OCI-M1 (cell line): ENCODE results near the gene FABP7.

Experiments
- DNase-seq: peaks from one replicate; lab custom pipeline; 2025; lab: John Stamatoyannopoulos, UW

FABP7 gene

DNA sequence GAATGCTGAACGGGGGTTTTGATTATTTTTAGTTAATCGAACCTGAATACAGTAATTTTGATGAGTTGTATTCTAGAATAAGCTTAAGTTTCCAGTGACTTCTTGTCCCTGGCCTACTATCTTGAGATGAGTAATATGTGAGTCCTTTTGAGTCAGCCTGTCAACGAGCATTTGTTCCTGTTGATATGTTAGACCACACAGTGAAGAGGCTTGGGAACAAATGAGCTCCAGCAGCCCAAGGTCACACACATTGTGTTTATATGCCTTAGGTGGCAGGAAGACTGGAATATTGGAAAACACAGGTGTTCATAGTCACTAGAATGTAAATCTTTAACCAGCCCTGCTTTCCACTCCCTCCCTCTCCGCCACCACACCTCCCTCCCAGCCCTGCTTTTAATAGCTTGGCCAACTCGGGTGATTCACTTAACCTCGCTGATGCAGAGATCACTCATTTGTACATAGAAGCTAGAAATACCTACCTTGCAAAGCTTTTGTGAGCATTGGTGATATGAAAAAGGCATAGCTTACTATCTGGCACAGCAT is 18.7 kb downstream of the FABP7 start:
- DNase-seq: no peak

DNA sequence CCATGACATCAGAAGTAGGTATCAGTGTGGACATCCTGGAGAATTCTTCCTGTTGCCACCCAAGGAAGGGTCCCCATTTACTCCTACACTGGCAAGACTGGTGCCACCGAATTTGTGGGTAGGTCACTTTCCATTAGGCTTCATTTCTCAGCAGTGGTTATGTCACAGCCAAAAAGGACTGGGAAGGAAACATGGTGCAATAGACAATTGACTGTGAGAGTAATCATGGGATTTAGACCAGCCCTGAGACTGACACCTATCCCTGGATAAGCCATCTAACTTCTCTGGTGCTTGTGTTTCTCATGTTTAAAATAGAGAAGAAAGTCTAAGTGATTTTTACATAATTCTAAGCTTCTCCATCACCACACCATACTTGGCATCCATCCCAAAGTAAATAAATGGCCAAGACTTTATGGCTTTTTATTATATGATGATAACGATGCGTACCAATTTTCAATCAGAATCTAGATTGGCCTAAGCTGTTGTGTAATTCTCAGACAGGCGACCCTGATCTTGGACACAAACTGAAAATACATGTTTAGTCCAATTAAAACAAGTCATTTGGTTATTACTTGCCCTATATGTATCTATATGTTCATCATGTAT is 19.7 kb downstream of the FABP7 start:
- DNase-seq: no peak

- DNase-seq: no peak
These were observed 20.6 kb downstream of the FABP7 start for GRCh38 chr6:122799916-122800686.

DNA sequence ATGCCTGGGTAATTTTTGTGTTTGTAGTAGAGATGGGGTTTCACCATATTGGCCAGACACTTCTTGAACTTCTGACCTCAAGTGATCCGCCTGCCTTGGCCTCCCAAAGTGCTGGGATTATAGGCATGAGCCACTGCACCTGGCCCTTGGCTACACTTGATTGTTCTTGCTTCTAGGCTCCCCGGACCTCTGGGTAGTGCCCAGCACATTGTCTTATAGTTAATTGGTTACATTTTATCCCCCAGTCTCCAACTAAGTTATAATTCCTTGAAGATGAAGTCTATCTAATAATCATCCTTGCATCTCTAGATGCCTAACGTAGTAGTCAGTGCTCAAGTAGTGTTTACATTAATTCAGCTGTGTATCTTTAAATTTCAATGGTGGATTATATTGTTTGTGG is 21.4 kb downstream of the FABP7 start:
- DNase-seq: no peak

DNA sequence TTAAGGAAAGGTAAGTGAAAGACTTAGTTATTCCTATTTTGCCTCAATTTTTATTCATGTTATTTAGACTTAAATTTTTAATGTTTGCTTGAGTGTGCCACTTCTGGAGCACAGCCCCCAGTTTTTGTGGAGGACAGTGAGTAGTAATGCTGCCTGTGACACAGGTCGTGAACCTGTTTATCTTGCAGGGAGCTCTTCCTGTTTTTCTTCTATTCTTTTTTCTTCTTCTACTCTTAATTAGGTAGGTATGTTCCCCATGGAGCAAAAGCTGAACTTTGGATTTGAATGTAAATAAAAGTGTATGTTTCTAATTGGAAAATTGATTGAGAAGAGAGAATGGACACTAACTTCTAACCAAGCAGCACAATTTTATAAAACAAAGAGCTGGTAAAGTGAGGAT is 21.9 kb downstream of the FABP7 start:
- no peak for DNase-seq

DNA sequence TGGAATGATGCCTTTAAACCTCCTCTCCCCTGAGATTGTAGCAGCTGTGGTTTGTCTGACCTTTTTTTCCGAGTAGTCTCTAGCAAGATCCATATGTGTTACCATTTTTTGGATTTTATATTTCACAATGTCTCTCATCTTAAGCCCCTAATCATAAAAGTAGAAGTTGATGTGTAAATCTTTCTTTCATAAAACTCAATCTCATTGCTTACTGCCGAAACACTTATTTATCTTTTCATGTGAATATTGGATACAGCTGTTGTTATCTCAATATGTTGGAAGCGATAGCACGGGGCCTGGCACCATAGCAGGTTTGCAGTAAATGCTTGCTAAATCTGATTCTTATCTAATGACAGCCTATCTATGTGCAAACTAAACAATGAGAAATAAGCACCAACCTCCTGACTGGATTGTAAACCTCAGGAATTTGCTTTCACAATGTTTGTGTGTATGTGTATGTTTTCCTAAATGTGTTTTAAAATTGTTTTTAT is 23.7 kb downstream of the FABP7 start:
- DNase-seq: no peak

DNA sequence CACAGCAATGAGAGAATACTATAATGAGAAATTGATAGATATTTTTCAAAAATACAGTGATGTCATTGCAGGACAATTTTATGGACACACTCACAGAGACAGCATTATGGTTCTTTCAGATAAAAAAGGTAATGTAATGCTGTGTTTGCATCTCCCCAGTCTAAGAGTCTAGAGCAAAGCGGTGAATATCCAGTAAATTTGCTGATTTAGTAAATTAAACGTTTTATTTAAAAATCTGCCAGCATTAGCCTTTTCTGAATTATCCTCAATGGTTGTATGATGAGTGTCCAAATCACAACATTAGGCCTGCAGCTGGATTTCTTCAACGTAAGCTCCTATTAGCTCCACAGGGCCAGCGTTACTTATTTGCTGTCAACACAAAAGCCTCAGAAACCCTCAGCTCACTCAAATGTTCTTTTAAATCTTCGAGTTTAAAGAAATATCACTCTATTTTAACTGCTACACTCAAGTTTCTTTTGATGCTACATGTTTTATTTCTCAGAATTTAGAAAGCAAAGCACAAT is 25.5 kb downstream of the FABP7 start:
- DNase-seq: no peak

- no peak for DNase-seq
These were observed 26.8 kb downstream of the FABP7 start for GRCh38 chr6:122806291-122806690.

- DNase-seq: no peak
These were observed 28.8 kb downstream of the FABP7 start for GRCh38 chr6:122808121-122808885.

GRCh38 chr6:122809001-122809400 is 29.5 kb downstream of the FABP7 start:
- no peak for DNase-seq

DNA sequence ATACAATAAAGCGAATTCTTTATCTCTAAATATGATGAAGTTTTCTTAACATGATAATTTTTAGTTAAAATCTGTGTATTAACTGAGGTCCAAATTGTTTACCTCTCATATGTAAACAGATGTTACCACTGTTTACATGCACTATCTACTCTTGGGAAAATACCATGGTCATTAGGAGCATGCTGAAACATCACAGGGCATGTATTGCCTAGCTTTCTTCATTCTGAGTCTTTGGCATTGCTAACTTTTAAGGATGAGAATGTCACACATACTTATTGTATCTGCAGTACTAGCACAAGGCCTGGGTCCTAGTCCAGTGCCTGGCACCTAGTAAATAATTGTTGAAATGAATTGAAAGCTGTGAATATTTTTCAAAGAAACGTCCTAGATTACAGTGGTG is 30.2 kb downstream of the FABP7 start:
- no peak for DNase-seq

DNA sequence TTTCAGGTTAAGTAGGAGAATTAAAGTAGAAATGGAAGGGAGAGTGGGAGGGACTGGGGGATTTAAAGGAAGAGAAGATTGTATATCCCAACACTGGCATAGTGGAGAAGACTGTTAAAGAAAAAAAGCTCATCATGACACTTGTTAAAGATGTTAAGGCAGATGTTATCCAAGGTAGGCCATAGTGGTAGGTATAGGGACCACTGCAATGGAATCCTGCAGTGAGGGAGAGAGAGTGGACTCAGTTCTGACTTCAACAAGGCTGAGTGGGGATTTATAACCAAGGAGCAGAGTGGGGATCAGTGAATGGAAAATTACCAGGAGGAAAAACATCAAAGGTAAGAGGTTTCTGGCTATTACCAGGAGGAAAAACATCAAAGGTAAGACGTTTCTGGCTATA is 30.7 kb downstream of the FABP7 start:
- no peak for DNase-seq

- no peak for DNase-seq
These were observed 37.8 kb downstream of the FABP7 start for GRCh38 chr6:122817358-122817757.

GRCh38 chr6:122817766-122818165 is 38.2 kb downstream of the FABP7 start:
- DNase-seq: no peak

GRCh38 chr6:122818866-122819265 is 39.4 kb downstream of the FABP7 start:
- no peak for DNase-seq

DNA sequence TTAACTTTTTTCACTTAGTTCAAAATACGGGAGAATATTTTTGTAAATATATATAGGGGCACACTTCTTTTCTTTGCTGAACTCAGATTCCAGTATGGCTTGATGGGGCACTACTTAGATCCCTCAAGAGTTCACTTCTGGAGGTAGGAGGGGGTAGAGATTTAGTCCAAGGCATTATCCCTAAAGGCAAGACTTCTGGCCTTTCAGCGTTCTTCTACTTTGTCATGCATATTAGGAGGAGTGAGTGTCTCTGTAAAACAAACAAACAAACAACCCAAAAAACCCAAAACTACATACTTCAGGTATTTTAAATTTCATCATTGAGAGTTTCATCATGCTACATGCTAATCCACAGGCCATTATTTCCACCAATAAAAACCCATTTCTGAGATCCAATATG is 41.6 kb downstream of the FABP7 start:
- no peak for DNase-seq

DNA sequence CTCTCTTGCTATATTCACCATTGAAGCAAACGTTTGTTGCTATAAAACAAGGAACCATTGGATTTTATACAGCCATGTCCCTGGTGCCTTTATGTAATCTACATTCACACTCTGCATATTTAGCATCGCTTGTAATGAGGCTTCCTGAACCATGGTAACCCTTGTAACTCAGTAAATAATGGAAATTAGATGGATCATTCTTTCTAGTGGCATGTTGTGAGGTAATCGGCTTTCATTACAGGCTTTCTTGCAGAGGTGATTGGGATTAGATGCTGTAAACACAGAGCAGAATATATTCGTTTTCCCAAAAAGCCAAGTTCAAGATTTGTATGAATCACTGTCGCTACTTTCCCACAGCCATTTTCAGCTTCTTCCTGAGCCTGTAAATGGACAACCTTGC is 45.6 kb downstream of the FABP7 start:
- DNase-seq: no peak

DNA sequence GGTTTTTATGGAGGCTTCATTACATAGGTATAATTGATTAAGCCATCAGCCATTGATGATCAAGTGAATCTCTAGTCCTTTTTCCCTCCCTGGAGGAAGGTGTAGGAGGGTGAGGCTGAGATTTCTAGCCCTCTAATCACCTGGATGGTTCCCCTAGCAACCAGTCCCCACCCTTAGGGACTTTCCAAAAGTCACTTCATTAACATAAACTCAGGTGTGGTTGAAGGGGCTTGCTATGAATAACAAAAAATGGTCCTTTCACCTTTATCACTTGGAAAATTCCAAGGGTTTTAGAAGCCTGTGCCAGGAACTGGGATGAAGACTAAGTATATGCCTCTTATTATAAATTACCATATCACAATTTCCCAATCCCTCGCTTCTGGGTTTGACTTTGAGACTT is 49.9 kb downstream of the FABP7 start:
- DNase-seq: no peak

DNA sequence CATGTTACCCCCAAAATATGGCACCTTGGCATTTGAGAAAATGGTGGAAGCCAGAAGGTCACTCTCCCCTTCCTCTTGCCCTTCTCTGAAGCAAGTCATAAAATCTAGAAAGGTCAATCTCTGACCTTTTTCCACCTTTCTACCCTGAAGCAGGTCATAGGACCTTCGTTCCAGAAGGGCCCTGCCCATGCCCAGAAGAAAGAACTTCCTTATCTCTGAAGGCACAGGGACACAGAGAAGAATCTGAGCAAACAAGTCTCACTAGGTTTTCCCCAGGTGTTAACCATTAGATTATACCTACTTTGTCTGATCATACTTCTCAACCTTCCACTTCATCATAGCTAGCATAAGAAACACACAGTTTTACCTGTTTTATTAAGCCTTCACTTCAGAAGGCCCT is 52.0 kb downstream of the FABP7 start:
- no peak for DNase-seq

GRCh38 chr6:122832459-122832858 is 52.9 kb downstream of the FABP7 start:
- DNase-seq: no peak

DNA sequence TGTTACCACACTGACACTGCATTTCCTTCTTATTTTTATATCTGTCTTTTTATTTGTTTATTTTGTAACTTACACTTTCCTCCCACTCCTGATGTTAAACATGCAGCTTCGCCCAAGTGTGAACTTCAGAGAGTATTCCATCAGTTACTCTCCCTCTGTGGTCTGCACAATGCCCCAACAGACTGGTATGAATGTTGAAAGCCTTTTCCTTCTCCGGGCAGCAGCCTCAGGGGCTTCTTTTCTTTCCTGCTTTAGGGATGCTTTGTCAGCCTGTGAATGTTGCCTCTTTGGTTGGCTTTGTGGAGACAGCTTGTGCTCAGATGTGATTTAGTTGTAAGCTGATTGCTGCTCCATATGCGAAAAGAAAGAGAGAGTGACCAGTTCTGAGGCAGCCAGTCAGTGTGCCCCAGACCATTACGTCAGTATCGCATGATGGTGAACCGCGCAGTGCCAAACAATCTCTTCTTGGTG is 53.5 kb downstream of the FABP7 start:
- no peak for DNase-seq
